Transverse colon (tissue), 4 donors: ENCODE measurements around the gene GTPBP8. TPM values are rescaled to one million over a fixed set of nuclear protein-coding genes. Genes with fewer than 3 reads are reported as not detected.
A peak's percentile ranks its signal among the peaks of the same experiment; 100 is the strongest.

Experiments used
- DNase-seq: peaks from one replicate; pipeline ENCODE4 v3.0.0-alpha.2; 2019
- H3K27ac ChIP-seq, 4 donors: fragments of 200-600 bp; sonication (generic); 2 replicates each; pipeline ENCODE4 v1.5.1; 2016 to 2018; ENCODE audit warnings: inconsistent platforms in 4 of 4
- H3K27me3 ChIP-seq: fragments of 200-600 bp; sonication (generic); 2 replicates; pipeline ENCODE4 v1.5.1; 2017; ENCODE audit warnings: inconsistent platforms
- H3K36me3 ChIP-seq, 4 donors: fragments of 200-600 bp; sonication (generic); 2 replicates each; pipeline ENCODE4 v1.5.1; 2017 to 2019; ENCODE audit warnings: inconsistent platforms in 4 of 4
- H3K4me1 ChIP-seq, 4 donors: fragments of 200-600 bp; sonication (generic); 2 replicates each; pipeline ENCODE4 v1.5.1; 2017 to 2020; ENCODE audit warnings: inconsistent platforms in 4 of 4
- H3K4me3 ChIP-seq, 4 donors: fragments of 200-600 bp; sonication (generic); 1 replicate in 1 of 4; 2 replicates in 3 of 4; pipeline versions ENCODE4 v1.5.1 to v1.6.1; 2017 to 2019; ENCODE audit warnings: inconsistent platforms in 4 of 4
- H3K9me3 ChIP-seq, 2 donors: fragments of 200-600 bp; sonication (generic); 2 replicates each; pipeline ENCODE4 v1.5.1; 2017 to 2019; ENCODE audit warnings: inconsistent platforms in 2 of 2
- CTCF ChIP-seq, 5 experiments: fragments of 200-600 bp in 3 of 5; fragments of 450-650 bp in 2 of 5; sonication (generic) in 3 of 5; IDR thresholded peaks; 1 replicate in 2 of 5; 2 replicates in 3 of 5; pipeline ENCODE4 v1.5.1; 2016 to 2017; ENCODE audit warnings: antibody characterized with exemption in 5 of 5, inconsistent platforms in 3 of 5, mild to moderate bottlenecking in 2 of 5, moderate library complexity in 1 of 5
- EP300 ChIP-seq: sonication (generic); formaldehyde crosslinking; IDR thresholded peaks from one replicate; pipeline ENCODE4 v1.6.1; 2017; ENCODE audit warnings: antibody characterized with exemption, low read depth
- POLR2A ChIP-seq: fragments of 450-650 bp; IDR thresholded peaks from one replicate; pipeline ENCODE4 v1.6.1; 2016; ENCODE audit warnings: antibody characterized with exemption, mild to moderate bottlenecking, moderate library complexity
- POLR2AphosphoS5 ChIP-seq, 3 donors: sonication (generic); formaldehyde crosslinking; IDR thresholded peaks; one replicate each; pipeline ENCODE4 v1.6.1; 2016; ENCODE audit warnings: antibody characterized with exemption in 3 of 3
- WGBS, 2 donors: methylation state at CpG; one replicate each; pipeline ENCODE4 v1.1.5; 2018; ENCODE audit warnings: low coverage in 1 of 2; 5-methylcytosine and 5-hydroxymethylcytosine counted together
- in situ Hi-C, 4 donors: fragments of 200-750 bp; cut with MboI; loops; one replicate each; pipeline versions ENCODE4 v1.15.0 to v1.15.1; 2017; ENCODE audit warnings: low sequenced_read_pairs in 3 of 4, low pct_ligation_motif_present in 1 of 4, low pct_unique_long_range_greater_than_20kb in 1 of 4
- intact Hi-C: fragments of 100-400 bp; cut with DNase I; formaldehyde crosslinking; loops from one replicate; pipeline ENCODE4 v1.15.1; 2023; ENCODE audit warnings: low total_unique reads
- total RNA-seq, 4 donors: library from RNA; depleted of rRNA; stranded (reverse); fragments of >200 nt; gene quantifications; one replicate each; pipeline ENCODE4 v1.1.0, GENCODE V29; 2016

GTPBP8 gene
- total RNA-seq, 4 donors from 2014 or later, result 6.7 to 46.7 (median 17.6) TPM

DNA sequence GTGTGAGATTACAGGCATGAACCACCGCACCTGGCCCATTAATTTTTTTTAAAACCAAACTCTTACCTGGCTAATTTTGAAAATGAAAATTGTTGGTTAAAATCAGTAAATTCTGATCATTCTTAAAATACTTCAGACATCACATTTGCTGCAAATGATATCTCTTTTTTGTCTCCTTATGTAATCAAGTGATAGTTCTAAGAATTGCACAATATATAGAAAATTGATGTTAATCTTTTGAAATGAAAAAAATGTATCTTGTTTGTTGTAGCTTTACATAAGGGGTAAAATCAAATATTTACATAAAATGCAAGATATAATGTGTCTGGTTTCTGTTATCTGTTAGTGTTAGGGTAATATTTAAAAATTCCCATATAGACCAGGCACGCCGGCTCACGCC is 5.0 kb downstream of the GTPBP8 start:
- Histone ChIP-seq H3K4me3 (no peak overlapping the region), H3K27me3 (no peaks in the 10 kb centered on the region), H3K9me3 (no peaks in the 10 kb centered on the region), H3K36me3 (peaks cover 0 to 20% (median 4%) of the 10 kb centered on the region in 4 donors), H3K4me1 (peaks cover 7 to 22% (median 13%) of the 10 kb centered on the region in 4 donors), H3K27ac (no peak overlapping the region)
- in situ Hi-C loops, result loop anchor here in 2 of 4 donors (25.0 kb wide), 3 partner anchors 358 to 883 kb away; partner anchors contain the start of genes ATG3 (in 1 of the 2), CCDC80 (in 1 of the 2) and SLC35A5 (in 1 of the 2)
- intact Hi-C loops, result no loop called here
- no peak for DNase-seq
- TF ChIP-seq POLR2A (no peak), EP300 (no peak), CTCF (IDR thresholded peaks at IDR 0.05) (no peak), POLR2AphosphoS5 (IDR thresholded peaks at IDR 0.05) (no peak)
- 92 to 96% methylated on average over 4 of the region's 4 CpGs for WGBS, 2 donors

DNA sequence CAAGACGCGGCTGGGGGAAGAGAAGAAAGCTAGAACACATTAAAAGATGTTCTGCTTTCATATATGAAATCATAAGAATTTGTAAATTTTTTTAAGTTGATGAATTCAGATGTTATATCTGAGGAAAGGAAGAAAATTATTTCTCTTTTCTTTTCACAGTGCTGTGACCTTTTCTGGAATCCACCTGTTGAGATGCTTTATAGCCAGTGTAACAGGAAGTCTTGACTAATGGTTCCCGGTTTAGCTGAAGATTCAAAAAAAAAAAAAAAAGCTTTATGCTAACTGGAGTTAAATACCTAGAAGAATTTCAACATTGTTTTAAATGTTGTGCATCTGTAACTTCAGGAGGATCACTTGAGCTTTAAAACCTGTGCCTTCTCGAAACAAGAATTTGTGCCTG is 9.9 kb downstream of the GTPBP8 start:
- H3K9me3 ChIP-seq, result no peaks in the 10 kb centered on the region
- intact Hi-C loops (no loop called here), in situ Hi-C loops (no loop called here)
- H3K36me3 ChIP-seq, result peaks cover 0 to 55% (median 11%) of the 10 kb centered on the region in 4 donors
- no peaks in the 10 kb centered on the region for H3K27me3 ChIP-seq
- TF ChIP-seq POLR2AphosphoS5 (IDR thresholded peaks at IDR 0.05), result no peak
- TF ChIP-seq EP300, result no peak
- TF ChIP-seq POLR2A, result no peak
- no peak for TF ChIP-seq CTCF (IDR thresholded peaks at IDR 0.05)
- H3K27ac ChIP-seq, result no peak overlapping the region
- 74 to 77% methylated on average over 4 of the region's 4 CpGs for WGBS, 2 donors
- no peak for DNase-seq
- no peak overlapping the region for H3K4me3 ChIP-seq
- no peaks in the 10 kb centered on the region for H3K4me1 ChIP-seq

DNA sequence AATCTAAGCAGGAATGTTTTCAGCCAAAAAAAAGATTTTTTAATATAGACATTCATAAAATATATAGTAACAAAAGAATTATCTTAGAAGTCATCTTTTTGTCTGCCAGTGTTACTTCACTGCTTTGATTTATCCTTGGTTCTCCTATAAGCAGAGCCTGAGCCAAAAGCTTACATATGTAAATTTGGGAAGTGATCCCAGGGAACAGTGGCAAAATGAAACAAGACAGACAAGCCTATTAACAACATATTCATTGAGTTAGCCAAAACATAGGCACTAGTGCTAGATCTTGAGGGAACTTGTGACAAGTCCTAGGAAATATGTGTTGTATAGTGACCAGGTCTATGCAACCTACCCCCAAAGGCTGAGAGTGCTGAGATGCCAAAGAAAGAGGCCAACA is 11.3 kb downstream of the GTPBP8 start:
- in situ Hi-C loops, result no loop called here

DNA sequence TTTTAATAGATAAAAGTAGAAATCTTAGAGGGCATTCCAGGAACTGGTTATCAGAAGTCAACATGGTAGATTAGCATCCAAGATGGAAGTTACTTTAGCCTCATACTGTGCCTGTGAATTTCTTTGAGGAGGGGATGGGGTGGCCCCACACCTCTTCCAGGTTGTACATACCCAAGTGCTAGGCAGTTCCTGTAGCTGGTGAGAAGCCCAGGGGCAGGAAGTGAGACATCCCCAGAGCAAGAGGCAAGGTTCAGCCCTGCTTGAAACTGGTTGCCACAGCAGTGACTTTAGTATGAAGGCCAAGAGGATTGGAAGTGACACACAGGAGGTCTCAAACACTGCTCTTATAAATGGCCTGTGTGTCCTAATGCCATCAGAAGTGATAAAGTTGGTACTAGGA is 11.9 kb downstream of the GTPBP8 start:
- Histone ChIP-seq H3K4me1 (no peaks in the 10 kb centered on the region), H3K4me3 (no peak overlapping the region), H3K27ac (peak overlapping the region in 1 of 4 donors; percentile 13), H3K27me3 (no peaks in the 10 kb centered on the region), H3K9me3 (no peaks in the 10 kb centered on the region), H3K36me3 (peaks cover 0 to 61% (median 13%) of the 10 kb centered on the region in 4 donors)
- DNase-seq, result no peak
- no peak for TF ChIP-seq POLR2AphosphoS5 (IDR thresholded peaks at IDR 0.05)
- no peak for TF ChIP-seq EP300
- no peak for TF ChIP-seq POLR2A
- TF ChIP-seq CTCF (IDR thresholded peaks at IDR 0.05), result no peak
- intact Hi-C loops, result no loop called here
- in situ Hi-C loops, result no loop called here

More for the DNA sequence above, 11.3 kb downstream of the GTPBP8 start:
- intact Hi-C loops, result no loop called here
- Histone ChIP-seq H3K27ac (peak overlapping the region in 1 of 4 donors; percentile 13), H3K4me3 (no peak overlapping the region), H3K9me3 (no peaks in the 10 kb centered on the region), H3K27me3 (no peaks in the 10 kb centered on the region), H3K36me3 (peaks cover 0 to 59% (median 13%) of the 10 kb centered on the region in 4 donors), H3K4me1 (no peaks in the 10 kb centered on the region)
- TF ChIP-seq POLR2AphosphoS5 (IDR thresholded peaks at IDR 0.05) (peak in 1 of 3 donors; percentile 18), EP300 (no peak)
- no peak for DNase-seq

DNA sequence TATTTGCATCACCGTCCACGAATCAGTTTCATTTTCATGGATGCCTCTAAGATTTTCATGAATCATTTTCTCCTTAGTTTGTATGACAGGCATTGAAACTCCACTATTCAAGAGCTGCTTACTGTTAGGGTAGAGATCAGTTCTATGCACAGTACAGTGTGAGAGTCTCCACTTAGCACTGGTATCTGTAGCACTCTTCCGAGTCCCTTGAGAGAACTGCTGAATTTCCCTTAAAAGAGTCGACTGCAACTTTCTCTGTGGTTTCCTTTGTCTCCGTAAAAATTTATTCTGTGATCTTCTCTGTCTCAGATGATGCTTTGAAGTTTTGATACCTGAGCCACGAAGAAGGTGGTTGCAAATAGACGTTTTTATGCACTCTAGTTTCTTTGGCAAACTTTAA is 14.8 kb downstream of the GTPBP8 start:
- Histone ChIP-seq H3K9me3 (no peaks in the 10 kb centered on the region), H3K4me3 (no peak overlapping the region), H3K27ac (no peak overlapping the region), H3K4me1 (no peaks in the 10 kb centered on the region), H3K27me3 (no peaks in the 10 kb centered on the region), H3K36me3 (peaks cover 0 to 64% (median 13%) of the 10 kb centered on the region in 4 donors)
- no peak for DNase-seq
- intact Hi-C loops (no loop called here), in situ Hi-C loops (no loop called here)
- WGBS, 2 donors, result 70 to 71% methylated on average over 7 of the region's 7 CpGs
- TF ChIP-seq POLR2AphosphoS5 (IDR thresholded peaks at IDR 0.05) (no peak), EP300 (no peak), CTCF (IDR thresholded peaks at IDR 0.05) (no peak), POLR2A (no peak)
